Neural progenitor cell (in vitro differentiated cells): ENCODE data around the gene RSPH4A. TPM values are rescaled to one million over a fixed set of nuclear protein-coding genes. Genes with fewer than 3 reads are reported as not detected.
"Not testable (repeated sequence)": the region's sequence is repeated elsewhere in the genome, so short reads cannot be mapped to it uniquely, and the experiment has no call there.

Experiments used
- DNase-seq: peaks from one replicate; pipeline ENCODE4 v3.0.0-alpha.2; 2016; ENCODE audit warnings: low spot score
- H2AFZ ChIP-seq: fragments of 200-600 bp; sonication (generic); replicated peaks from 2 replicates; pipeline ENCODE4 v1.6.1; 2016; ENCODE audit warnings: antibody characterized with exemption
- H3F3A ChIP-seq: fragments of 200-600 bp; sonication (generic); 2 replicates; pipeline ENCODE4 v1.6.1; 2016; ENCODE audit warnings: antibody characterized with exemption, low read depth
- H3K27ac ChIP-seq: fragments of 200-600 bp; sonication (generic); 2 replicates; pipeline ENCODE4 v1.5.1; 2016; ENCODE audit warnings: mild to moderate bottlenecking
- H3K27me3 ChIP-seq: fragments of 200-600 bp; sonication (generic); 2 replicates; pipeline ENCODE4 v1.6.1; 2016; ENCODE audit warnings: mild to moderate bottlenecking, moderate library complexity
- H3K36me3 ChIP-seq: fragments of 200-600 bp; sonication (generic); 2 replicates; pipeline ENCODE4 v1.5.1; 2016
- H3K4me1 ChIP-seq: fragments of 200-600 bp; sonication (generic); 2 replicates; pipeline ENCODE4 v1.6.1; 2016; ENCODE audit warnings: mixed run types
- H3K4me2 ChIP-seq: fragments of 200-600 bp; sonication (generic); 2 replicates; pipeline ENCODE4 v1.6.1; 2016
- H3K4me3 ChIP-seq: fragments of 200-600 bp; sonication (generic); 2 replicates; pipeline ENCODE4 v1.5.1; 2016
- H3K79me2 ChIP-seq: fragments of 200-600 bp; sonication (generic); 2 replicates; pipeline ENCODE4 v1.6.1; 2016; ENCODE audit warnings: low read depth
- H3K9ac ChIP-seq: fragments of 200-600 bp; sonication (generic); 2 replicates; pipeline ENCODE4 v1.6.1; 2016
- H3K9me3 ChIP-seq: fragments of 200-600 bp; sonication (generic); 2 replicates; pipeline ENCODE4 v1.5.1; 2016; ENCODE audit warnings: low read depth
- H4K20me1 ChIP-seq: fragments of 200-600 bp; sonication (generic); 2 replicates; pipeline ENCODE4 v1.6.1; 2016; ENCODE audit warnings: low read depth
- H3K27ac Mint-ChIP-seq: 3 replicates; pipeline ENCODE4 v1.8.0; 2021; ENCODE audit warnings: mixed read lengths
- H3K27me3 Mint-ChIP-seq: 2 replicates; pipeline ENCODE4 v1.8.0; 2022; ENCODE audit warnings: low read depth, mild to moderate bottlenecking, inconsistent platforms, moderate library complexity, mixed read lengths; ENCODE audit not compliant: insufficient read depth
- H3K36me3 Mint-ChIP-seq: 3 replicates; pipeline ENCODE4 v1.8.0; 2021; ENCODE audit warnings: mixed read lengths
- H3K4me1 Mint-ChIP-seq: 3 replicates; pipeline ENCODE4 v1.8.0; 2021; ENCODE audit warnings: mixed read lengths
- H3K4me3 Mint-ChIP-seq: 3 replicates; pipeline ENCODE4 v1.8.0; 2021; ENCODE audit warnings: mild to moderate bottlenecking, moderate library complexity, mixed read lengths
- H3K9me3 Mint-ChIP-seq: 3 replicates; pipeline ENCODE4 v1.8.0; 2020; ENCODE audit warnings: mixed read lengths
- CTCF ChIP-seq: fragments of 200-600 bp; sonication (generic); IDR thresholded peaks from 2 replicates; pipeline ENCODE4 v1.5.1; 2017; ENCODE audit warnings: antibody characterized with exemption, mild to moderate bottlenecking
- EZH2 ChIP-seq: fragments of 200-600 bp; sonication (generic); IDR thresholded peaks from 2 replicates; pipeline ENCODE4 v1.6.1; 2017; ENCODE audit warnings: antibody characterized with exemption, mild to moderate bottlenecking, moderate library complexity
- EZH2phosphoT487 ChIP-seq: fragments of 200-600 bp; sonication (generic); IDR thresholded peaks from 2 replicates; pipeline ENCODE4 v1.6.1; 2017; ENCODE audit warnings: antibody characterized with exemption
- total RNA-seq: library from RNA; depleted of rRNA; stranded (reverse); fragments of >200 nt; gene quantifications from 2 replicates; pipeline ENCODE4 v1.2.3, GENCODE V29; 2015; ENCODE audit warnings: low replicate concordance

Gene RSPH4A
- total RNA-seq, 1 donor from 2014 or later, result 0.69 TPM

GRCh38 chr6:116662202-116662601 is 45.9 kb downstream of the RSPH4A start:
- H3K27ac Mint-ChIP-seq, result no peak overlapping the region

GRCh38 chr6:116663308-116663707 is 47.0 kb downstream of the RSPH4A start:
- Histone ChIP-seq H3K79me2 (peaks cover 77% of the 10 kb centered on the region), H3K9ac (no peak overlapping the region), H3K4me1 (peaks cover 13% of the 10 kb centered on the region), H3K4me3 (no peak overlapping the region), H3K9me3 (no peaks in the 10 kb centered on the region), H2AFZ (no peak overlapping the region), H3F3A (no peaks in the 10 kb centered on the region), H3K27ac (no peak overlapping the region), H3K4me2 (no peak overlapping the region), H3K27me3 (no peaks in the 10 kb centered on the region), H3K36me3 (peaks cover 2% of the 10 kb centered on the region), H4K20me1 (peaks cover 4% of the 10 kb centered on the region)
- Mint-ChIP-seq H3K9me3 (no peaks in the 10 kb centered on the region), H3K27ac (no peak overlapping the region), H3K4me1 (peaks cover 20% of the 10 kb centered on the region), H3K36me3 (peaks cover 2% of the 10 kb centered on the region), H3K4me3 (no peak overlapping the region), H3K27me3 (no peaks in the 10 kb centered on the region)
- no peak for DNase-seq
- TF ChIP-seq EZH2, result no peak
- no peak for TF ChIP-seq EZH2phosphoT487
- no peak for TF ChIP-seq CTCF

More at GRCh38 chr6:116662202-116662601, 45.9 kb downstream of the RSPH4A start:
- Histone ChIP-seq H3K9ac (no peak overlapping the region), H3K4me2 (no peak overlapping the region), H3K79me2 (peaks cover 66% of the 10 kb centered on the region), H3K36me3 (peaks cover 3% of the 10 kb centered on the region), H3K27me3 (no peaks in the 10 kb centered on the region), H3F3A (no peaks in the 10 kb centered on the region), H3K4me1 (peaks cover 7% of the 10 kb centered on the region), H3K27ac (no peak overlapping the region), H3K4me3 (no peak overlapping the region), H2AFZ (no peak overlapping the region), H3K9me3 (no peaks in the 10 kb centered on the region), H4K20me1 (peaks cover 4% of the 10 kb centered on the region)
- Mint-ChIP-seq H3K4me3 (no peak overlapping the region), H3K27me3 (no peaks in the 10 kb centered on the region), H3K4me1 (peaks cover 12% of the 10 kb centered on the region), H3K9me3 (no peaks in the 10 kb centered on the region), H3K36me3 (peaks cover 3% of the 10 kb centered on the region)
- no peak for TF ChIP-seq EZH2phosphoT487
- DNase-seq, result no peak

GRCh38 chr6:116664169-116664568 is 47.9 kb downstream of the RSPH4A start:
- not testable (repeated sequence) for H3K4me3 Mint-ChIP-seq, H4K20me1 ChIP-seq, H3K9me3 Mint-ChIP-seq, DNase-seq, H3K36me3 Mint-ChIP-seq, H3K27me3 ChIP-seq, H3K4me3 ChIP-seq, H3K27me3 Mint-ChIP-seq, H3K36me3 ChIP-seq, H3F3A ChIP-seq, H3K4me2 ChIP-seq, H3K27ac ChIP-seq, H3K9me3 ChIP-seq, H2AFZ ChIP-seq, H3K27ac Mint-ChIP-seq, H3K9ac ChIP-seq
- H3K4me1 Mint-ChIP-seq, result peaks cover 20% of the 10 kb centered on the region
- peaks cover 80% of the 10 kb centered on the region for H3K79me2 ChIP-seq
- peaks cover 13% of the 10 kb centered on the region for H3K4me1 ChIP-seq

DNA sequence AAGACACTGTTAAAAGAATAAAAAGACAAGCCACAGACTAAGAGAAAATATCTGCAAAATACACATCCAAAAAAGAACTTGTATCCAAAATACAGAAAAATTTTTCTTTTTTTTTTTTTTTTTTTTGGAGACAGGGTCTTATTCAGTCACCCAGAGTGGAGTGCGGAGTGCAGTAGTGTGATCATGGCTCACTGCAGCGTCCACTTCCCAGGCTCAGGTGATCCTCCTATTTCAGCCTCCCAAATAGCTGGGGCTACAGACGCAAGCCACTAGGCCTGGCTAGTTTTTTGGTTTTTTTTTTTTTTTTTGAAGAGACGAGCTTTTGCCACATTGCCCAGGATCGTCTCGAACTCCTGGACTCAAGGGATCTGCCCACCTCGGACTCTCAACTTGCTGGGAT is 49.2 kb downstream of the RSPH4A start:
- no peaks in the 10 kb centered on the region for H3K27me3 Mint-ChIP-seq
- no peaks in the 10 kb centered on the region for H3K36me3 Mint-ChIP-seq
- H3K4me3 Mint-ChIP-seq, result no peak overlapping the region
- Histone ChIP-seq H2AFZ (no peak overlapping the region), H3K9me3 (no peaks in the 10 kb centered on the region), H3K27me3 (no peaks in the 10 kb centered on the region), H3K4me3 (peak overlapping the region; percentile 11), H3K9ac (no peak overlapping the region), H3K27ac (no peak overlapping the region), H3K79me2 (peaks cover 74% of the 10 kb centered on the region), H3K36me3 (no peaks in the 10 kb centered on the region), H3K4me1 (peaks cover 13% of the 10 kb centered on the region), H3F3A (no peaks in the 10 kb centered on the region), H4K20me1 (peaks cover 4% of the 10 kb centered on the region), H3K4me2 (no peak overlapping the region)
- TF ChIP-seq EZH2phosphoT487 (no peak), CTCF (no peak), EZH2 (no peak)
- H3K27ac Mint-ChIP-seq, result no peak overlapping the region
- no peak for DNase-seq
- peaks cover 20% of the 10 kb centered on the region for H3K4me1 Mint-ChIP-seq
- H3K9me3 Mint-ChIP-seq, result no peaks in the 10 kb centered on the region
